A673 (cell line): ENCODE data around the gene STX11.

Experiments
- CTCF ChIP-seq: fragments of 300-800, 200-600 bp; sonication (generic); conservative IDR thresholded peaks from 2 replicates; pipeline ENCODE4 v1.5.1; 2017; ENCODE audit warnings: low read depth, mild to moderate bottlenecking, antibody characterized with exemption, low read length, moderate library complexity, mixed read lengths
- EZH2 ChIP-seq: fragments of 200-600 bp; sonication (generic); IDR thresholded peaks from 2 replicates; pipeline ENCODE4 v1.6.1; 2017; ENCODE audit warnings: borderline replicate concordance, low read depth, mild to moderate bottlenecking, mixed read lengths, antibody characterized with exemption, low read length; ENCODE audit not compliant: poor library complexity, severe bottlenecking

- no peak for TF ChIP-seq CTCF
- TF ChIP-seq EZH2, result no peak
These were observed 2.1 kb downstream of the STX11 start for GRCh38 chr6:144152334-144152900.
